SK-N-SH treated with all-trans-retinoic acid at 6 μM for 48 hours (cell line): ENCODE measurements around the gene IL22RA2.

Source experiments
- ATAC-seq: fragments of 200-7000 bp; cut with Tn5 transposase; 3 replicates; pipeline ENCODE4 v1.9.1; 2020; ENCODE audit warnings: mild to moderate bottlenecking, moderate library complexity
- ARNTL ChIP-seq: fragments of 450-650 bp; formaldehyde crosslinking; IDR thresholded peaks from 2 replicates; pipeline ENCODE4 v1.5.0; 2020; ENCODE audit warnings: low read depth, mild to moderate bottlenecking, moderate library complexity, borderline replicate concordance
- BACH2 ChIP-seq: fragments of 250-450 bp; sonication (Bioruptor Pico); IDR thresholded peaks from 2 replicates; pipeline ENCODE4 v1.9.0; 2021; ENCODE audit warnings: mild to moderate bottlenecking, borderline replicate concordance
- CSDC2 ChIP-seq: fragments of 250-450 bp; sonication (Bioruptor Pico); IDR thresholded peaks from 2 replicates; pipeline ENCODE4 v1.5.0; 2020; ENCODE audit warnings: mild to moderate bottlenecking, moderate library complexity
- ESRRG ChIP-seq: fragments of 250-450 bp; sonication (Bioruptor Pico); IDR thresholded peaks from 2 replicates; pipeline ENCODE4 v1.6.1; 2021; ENCODE audit warnings: mild to moderate bottlenecking
- GLIS3 ChIP-seq: fragments of 250-450 bp; sonication (Bioruptor Pico); IDR thresholded peaks from 2 replicates; pipeline ENCODE4 v1.5.0; 2020; ENCODE audit warnings: mild to moderate bottlenecking, moderate library complexity
- OSR1 ChIP-seq: fragments of 250-450 bp; sonication (Bioruptor Pico); IDR thresholded peaks from 2 replicates; pipeline ENCODE4 v1.8.0; 2022; ENCODE audit warnings: moderate library complexity, mild to moderate bottlenecking, inconsistent platforms
- POU6F1 ChIP-seq: fragments of 250-450 bp; sonication (Bioruptor Pico); IDR thresholded peaks from 2 replicates; pipeline ENCODE4 v1.8.0; 2021; ENCODE audit warnings: low read depth, mild to moderate bottlenecking, moderate library complexity, borderline replicate concordance
- PPARA ChIP-seq: fragments of 250-450 bp; sonication (Bioruptor Pico); IDR thresholded peaks from 2 replicates; pipeline ENCODE4 v1.5.0; 2020; ENCODE audit warnings: mild to moderate bottlenecking, borderline replicate concordance
- SNAI2 ChIP-seq: fragments of 250-450 bp; sonication (Bioruptor Pico); IDR thresholded peaks from 2 replicates; pipeline ENCODE4 v1.5.0; 2020; ENCODE audit warnings: mild to moderate bottlenecking, moderate library complexity
- TCF4 ChIP-seq: fragments of 250-450 bp; sonication (Bioruptor Pico); IDR thresholded peaks from 2 replicates; pipeline ENCODE4 v1.8.0; 2021; ENCODE audit warnings: mild to moderate bottlenecking, moderate library complexity, borderline replicate concordance
- TOX ChIP-seq: fragments of 250-450 bp; sonication (Bioruptor Pico); IDR thresholded peaks from 2 replicates; pipeline ENCODE4 v1.8.0; 2021; ENCODE audit warnings: mild to moderate bottlenecking, moderate library complexity, borderline replicate concordance
- ZFP3 ChIP-seq: fragments of 250-450 bp; sonication (Bioruptor Pico); IDR thresholded peaks from 2 replicates; pipeline ENCODE4 v1.5.0; 2020; ENCODE audit warnings: mild to moderate bottlenecking, moderate library complexity
- ZFP30 ChIP-seq: fragments of 450-650 bp; formaldehyde crosslinking; IDR thresholded peaks from 2 replicates; pipeline ENCODE4 v1.5.0; 2022; ENCODE audit warnings: mild to moderate bottlenecking, moderate library complexity
- ZNF565 ChIP-seq: fragments of 450-650 bp; formaldehyde crosslinking; conservative IDR thresholded peaks from 2 replicates; pipeline ENCODE4 v1.5.0; 2020; ENCODE audit warnings: low read depth, mild to moderate bottlenecking, moderate library complexity
- ZNF70 ChIP-seq: fragments of 450-650 bp; formaldehyde crosslinking; IDR thresholded peaks from 2 replicates; pipeline ENCODE4 v1.5.0; 2020; ENCODE audit warnings: mild to moderate bottlenecking, moderate library complexity
- ZNF8 ChIP-seq: fragments of 450-650 bp; formaldehyde crosslinking; IDR thresholded peaks from 2 replicates; pipeline ENCODE4 v1.5.0; 2020; ENCODE audit warnings: mild to moderate bottlenecking, moderate library complexity
- TF ChIP-seq, protein P1 (sequence below): fragments of 250-450 bp; sonication (Bioruptor Pico); IDR thresholded peaks from 2 replicates; pipeline ENCODE4 v1.5.1; 2020; ENCODE audit warnings: low read depth, mild to moderate bottlenecking, moderate library complexity
- TF ChIP-seq, protein P2 (sequence below): fragments of 250-450 bp; sonication (Bioruptor Pico); IDR thresholded peaks from 2 replicates; pipeline ENCODE4 v1.8.0; 2020; ENCODE audit warnings: mild to moderate bottlenecking, moderate library complexity, borderline replicate concordance
- TF ChIP-seq, protein P3 (sequence below): fragments of 250-450 bp; sonication (Bioruptor Pico); IDR thresholded peaks from 2 replicates; pipeline ENCODE4 v1.5.0; 2020; ENCODE audit warnings: mild to moderate bottlenecking, moderate library complexity

The IL22RA2 gene

GRCh38 chr6:137213813-137214212 is 40.4 kb upstream of the IL22RA2 start:
- TF ChIP-seq TOX = no peak
- no peak for TF ChIP-seq ARNTL (CRISPR knock-in tag)
- TF ChIP-seq ZNF70 (CRISPR knock-in tag) = no peak
- TF ChIP-seq PPARA (CRISPR knock-in tag) = no peak
- TF ChIP-seq TCF4 (CRISPR knock-in tag) = no peak
- TF ChIP-seq, protein P1, sequence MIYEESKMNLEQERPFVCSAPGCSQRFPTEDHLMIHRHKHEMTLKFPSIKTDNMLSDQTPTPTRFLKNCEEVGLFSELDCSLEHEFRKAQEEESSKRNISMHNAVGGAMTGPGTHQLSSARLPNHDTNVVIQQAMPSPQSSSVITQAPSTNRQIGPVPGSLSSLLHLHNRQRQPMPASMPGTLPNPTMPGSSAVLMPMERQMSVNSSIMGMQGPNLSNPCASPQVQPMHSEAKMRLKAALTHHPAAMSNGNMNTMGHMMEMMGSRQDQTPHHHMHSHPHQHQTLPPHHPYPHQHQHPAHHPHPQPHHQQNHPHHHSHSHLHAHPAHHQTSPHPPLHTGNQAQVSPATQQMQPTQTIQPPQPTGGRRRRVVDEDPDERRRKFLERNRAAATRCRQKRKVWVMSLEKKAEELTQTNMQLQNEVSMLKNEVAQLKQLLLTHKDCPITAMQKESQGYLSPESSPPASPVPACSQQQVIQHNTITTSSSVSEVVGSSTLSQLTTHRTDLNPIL (CRISPR knock-in tag) = no peak
- no peak for TF ChIP-seq ZFP30
- TF ChIP-seq POU6F1 (CRISPR knock-in tag) = no peak
- TF ChIP-seq ZNF565 = no peak
- no peak for TF ChIP-seq ESRRG (CRISPR knock-in tag)
- no peak for ATAC-seq

GRCh38 chr6:137213331-137213740 is 39.9 kb upstream of the IL22RA2 start:
- no peak for ATAC-seq
- TF ChIP-seq ZFP30 (no peak), CSDC2 (CRISPR knock-in tag) (no peak), OSR1 (CRISPR knock-in tag) (no peak), ZFP3 (CRISPR knock-in tag) (no peak), ZNF565 (no peak), TCF4 (CRISPR knock-in tag) (no peak), BACH2 (CRISPR knock-in tag) (no peak), PPARA (CRISPR knock-in tag) (no peak), ZNF8 (CRISPR knock-in tag) (no peak), SNAI2 (no peak), ESRRG (CRISPR knock-in tag) (no peak), ARNTL (CRISPR knock-in tag) (no peak)
- TF ChIP-seq, protein P2, sequence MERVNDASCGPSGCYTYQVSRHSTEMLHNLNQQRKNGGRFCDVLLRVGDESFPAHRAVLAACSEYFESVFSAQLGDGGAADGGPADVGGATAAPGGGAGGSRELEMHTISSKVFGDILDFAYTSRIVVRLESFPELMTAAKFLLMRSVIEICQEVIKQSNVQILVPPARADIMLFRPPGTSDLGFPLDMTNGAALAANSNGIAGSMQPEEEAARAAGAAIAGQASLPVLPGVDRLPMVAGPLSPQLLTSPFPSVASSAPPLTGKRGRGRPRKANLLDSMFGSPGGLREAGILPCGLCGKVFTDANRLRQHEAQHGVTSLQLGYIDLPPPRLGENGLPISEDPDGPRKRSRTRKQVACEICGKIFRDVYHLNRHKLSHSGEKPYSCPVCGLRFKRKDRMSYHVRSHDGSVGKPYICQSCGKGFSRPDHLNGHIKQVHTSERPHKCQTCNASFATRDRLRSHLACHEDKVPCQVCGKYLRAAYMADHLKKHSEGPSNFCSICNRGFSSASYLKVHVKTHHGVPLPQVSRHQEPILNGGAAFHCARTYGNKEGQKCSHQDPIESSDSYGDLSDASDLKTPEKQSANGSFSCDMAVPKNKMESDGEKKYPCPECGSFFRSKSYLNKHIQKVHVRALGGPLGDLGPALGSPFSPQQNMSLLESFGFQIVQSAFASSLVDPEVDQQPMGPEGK = no peak
- TF ChIP-seq, protein P1 (CRISPR knock-in tag) = no peak

DNA sequence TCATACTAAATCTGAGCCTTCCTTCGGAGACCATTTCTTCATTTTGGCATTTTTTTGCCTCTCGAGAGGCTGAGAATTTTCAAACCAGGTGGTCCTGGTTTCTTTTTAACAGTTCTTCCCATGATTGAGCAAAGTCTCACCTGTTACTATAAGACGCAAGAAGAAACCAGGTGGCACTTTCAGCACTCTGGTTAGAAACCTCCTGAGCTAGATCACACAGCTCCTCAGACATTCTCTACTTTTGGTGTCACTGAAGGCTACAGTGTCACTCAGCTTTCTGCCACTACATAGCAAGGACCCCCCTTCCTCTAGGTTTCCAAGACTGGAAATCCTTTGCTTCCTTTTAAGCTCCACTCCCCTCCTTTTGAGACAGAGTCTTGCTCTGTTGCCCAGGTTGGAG is 38.5 kb upstream of the IL22RA2 start:
- no peak for ATAC-seq
- no peak for TF ChIP-seq ARNTL (CRISPR knock-in tag)
- TF ChIP-seq ZNF565 = no peak
- no peak for TF ChIP-seq GLIS3 (CRISPR knock-in tag)
- TF ChIP-seq OSR1 (CRISPR knock-in tag) = no peak
- no peak for TF ChIP-seq POU6F1 (CRISPR knock-in tag)
- TF ChIP-seq SNAI2 = no peak
- no peak for TF ChIP-seq PPARA (CRISPR knock-in tag)
- TF ChIP-seq ZNF8 (CRISPR knock-in tag) = no peak

DNA sequence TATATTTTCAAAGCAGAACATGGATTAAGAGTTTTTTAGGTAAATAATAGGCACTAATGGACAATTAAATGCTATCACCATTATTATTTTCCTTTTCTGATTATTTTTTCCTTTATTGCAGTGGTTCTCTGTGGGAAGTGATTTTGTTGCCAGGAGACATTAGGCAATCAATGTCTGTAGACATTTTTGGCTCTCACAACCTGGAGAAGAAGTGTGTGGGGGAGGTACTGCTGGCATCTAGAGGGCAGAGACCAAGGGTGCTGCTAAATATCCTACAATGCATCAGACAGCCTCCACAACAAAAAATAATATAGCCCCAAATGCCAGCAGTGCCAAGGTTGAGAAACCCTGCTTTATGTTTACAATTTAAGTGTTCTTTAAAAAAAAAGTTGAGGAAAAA is 37.5 kb upstream of the IL22RA2 start:
- no peak for ATAC-seq
- TF ChIP-seq ESRRG (CRISPR knock-in tag) = no peak
- no peak for TF ChIP-seq CSDC2 (CRISPR knock-in tag)
- TF ChIP-seq, protein P2 = no peak
- TF ChIP-seq, protein P3, sequence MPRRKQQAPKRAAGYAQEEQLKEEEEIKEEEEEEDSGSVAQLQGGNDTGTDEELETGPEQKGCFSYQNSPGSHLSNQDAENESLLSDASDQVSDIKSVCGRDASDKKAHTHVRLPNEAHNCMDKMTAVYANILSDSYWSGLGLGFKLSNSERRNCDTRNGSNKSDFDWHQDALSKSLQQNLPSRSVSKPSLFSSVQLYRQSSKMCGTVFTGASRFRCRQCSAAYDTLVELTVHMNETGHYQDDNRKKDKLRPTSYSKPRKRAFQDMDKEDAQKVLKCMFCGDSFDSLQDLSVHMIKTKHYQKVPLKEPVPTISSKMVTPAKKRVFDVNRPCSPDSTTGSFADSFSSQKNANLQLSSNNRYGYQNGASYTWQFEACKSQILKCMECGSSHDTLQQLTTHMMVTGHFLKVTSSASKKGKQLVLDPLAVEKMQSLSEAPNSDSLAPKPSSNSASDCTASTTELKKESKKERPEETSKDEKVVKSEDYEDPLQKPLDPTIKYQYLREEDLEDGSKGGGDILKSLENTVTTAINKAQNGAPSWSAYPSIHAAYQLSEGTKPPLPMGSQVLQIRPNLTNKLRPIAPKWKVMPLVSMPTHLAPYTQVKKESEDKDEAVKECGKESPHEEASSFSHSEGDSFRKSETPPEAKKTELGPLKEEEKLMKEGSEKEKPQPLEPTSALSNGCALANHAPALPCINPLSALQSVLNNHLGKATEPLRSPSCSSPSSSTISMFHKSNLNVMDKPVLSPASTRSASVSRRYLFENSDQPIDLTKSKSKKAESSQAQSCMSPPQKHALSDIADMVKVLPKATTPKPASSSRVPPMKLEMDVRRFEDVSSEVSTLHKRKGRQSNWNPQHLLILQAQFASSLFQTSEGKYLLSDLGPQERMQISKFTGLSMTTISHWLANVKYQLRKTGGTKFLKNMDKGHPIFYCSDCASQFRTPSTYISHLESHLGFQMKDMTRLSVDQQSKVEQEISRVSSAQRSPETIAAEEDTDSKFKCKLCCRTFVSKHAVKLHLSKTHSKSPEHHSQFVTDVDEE (CRISPR knock-in tag) = no peak
- TF ChIP-seq ZNF8 (CRISPR knock-in tag) = no peak
- no peak for TF ChIP-seq ARNTL (CRISPR knock-in tag)
- TF ChIP-seq ZNF70 (CRISPR knock-in tag) = no peak
